HG02642 (cell line): ENCODE measurements around the gene ALKBH5.

ENCODE experiments used
- ATAC-seq: cut with Tn5 transposase; IDR thresholded peaks from one replicate; pipeline ENCODE4 v1.9.1; 2021; ENCODE audit warnings: mild to moderate bottlenecking; ENCODE audit not compliant: unreplicated experiment, poor library complexity

ALKBH5 gene

GRCh38 chr17:18183334-18184142, at the start of gene ALKBH5:
ALKBH5 (plus strand) TSS chr17:18183828; CDS start chr17:18184244, 416 bp downstream.
- ATAC-seq: peak; percentile 84

- no peak for ATAC-seq
Measured at GRCh38 chr17:18136357-18136756, 47.3 kb upstream of the ALKBH5 start.

- ATAC-seq: no peak
Measured at GRCh38 chr17:18138065-18138749, 45.4 kb upstream of the ALKBH5 start.

- no peak for ATAC-seq
Measured at GRCh38 chr17:18139092-18139491, 44.5 kb upstream of the ALKBH5 start.

- ATAC-seq: no peak
Measured at GRCh38 chr17:18139498-18139897, 44.1 kb upstream of the ALKBH5 start.

- ATAC-seq: no peak
Measured at GRCh38 chr17:18139949-18140348, 43.7 kb upstream of the ALKBH5 start.

GRCh38 chr17:18140648-18141047, 43.0 kb upstream of the ALKBH5 start:
- ATAC-seq: no peak

- no peak for ATAC-seq
Measured at GRCh38 chr17:18141210-18141803, 42.3 kb upstream of the ALKBH5 start.

GRCh38 chr17:18142417-18142816, 41.2 kb upstream of the ALKBH5 start:
- ATAC-seq: no peak

GRCh38 chr17:18143044-18143936, 40.3 kb upstream of the ALKBH5 start:
- ATAC-seq: no peak

- ATAC-seq: no peak
Measured at GRCh38 chr17:18144261-18144660, 39.4 kb upstream of the ALKBH5 start.

- no peak for ATAC-seq
Measured at GRCh38 chr17:18144855-18145254, 38.8 kb upstream of the ALKBH5 start.

GRCh38 chr17:18145811-18146210, 37.8 kb upstream of the ALKBH5 start:
- no peak for ATAC-seq

- ATAC-seq: no peak
Measured at GRCh38 chr17:18146259-18146658, 37.4 kb upstream of the ALKBH5 start.

GRCh38 chr17:18146980-18147379, 36.6 kb upstream of the ALKBH5 start:
- ATAC-seq: no peak

- ATAC-seq: no peak
Measured at GRCh38 chr17:18148586-18148985, 35.0 kb upstream of the ALKBH5 start.

GRCh38 chr17:18151290-18151689, 32.3 kb upstream of the ALKBH5 start:
- no peak for ATAC-seq

GRCh38 chr17:18155179-18155578, 28.4 kb upstream of the ALKBH5 start:
- ATAC-seq: no peak

GRCh38 chr17:18156171-18156975, 27.3 kb upstream of the ALKBH5 start:
- no peak for ATAC-seq

GRCh38 chr17:18156976-18157280, 26.7 kb upstream of the ALKBH5 start:
- ATAC-seq: no peak
